Cardiac fibroblast (primary cell): ENCODE data around the gene FXYD2.
A peak's percentile ranks its signal among the peaks of the same experiment; 100 is the strongest.
"Not testable (repeated sequence)": the region's sequence is repeated elsewhere in the genome, so short reads cannot be mapped to it uniquely, and the experiment has no call there.

Experiments used
- DNase-seq, 2 donors: peaks; one replicate each; pipeline versions ENCODE4 v3.0.0 to v3.0.0-alpha.2; 2010; ENCODE audit warnings: low read depth in 2 of 2
- H3K4me3 ChIP-seq, 2 donors: replicated peaks in 1 of 2; 1 replicate in 1 of 2; 2 replicates in 1 of 2; pipeline ENCODE4 v1.5.1; 2011; ENCODE audit warnings: low read depth in 2 of 2, low read length in 2 of 2, mild to moderate bottlenecking in 2 of 2, moderate library complexity in 1 of 2
- TF ChIP-seq, protein P1 (sequence below): IDR thresholded peaks from one replicate; pipeline ENCODE4 v1.5.1; 2011; ENCODE audit warnings: low read depth, mild to moderate bottlenecking, low read length, inconsistent platforms

The FXYD2 gene

DNA sequence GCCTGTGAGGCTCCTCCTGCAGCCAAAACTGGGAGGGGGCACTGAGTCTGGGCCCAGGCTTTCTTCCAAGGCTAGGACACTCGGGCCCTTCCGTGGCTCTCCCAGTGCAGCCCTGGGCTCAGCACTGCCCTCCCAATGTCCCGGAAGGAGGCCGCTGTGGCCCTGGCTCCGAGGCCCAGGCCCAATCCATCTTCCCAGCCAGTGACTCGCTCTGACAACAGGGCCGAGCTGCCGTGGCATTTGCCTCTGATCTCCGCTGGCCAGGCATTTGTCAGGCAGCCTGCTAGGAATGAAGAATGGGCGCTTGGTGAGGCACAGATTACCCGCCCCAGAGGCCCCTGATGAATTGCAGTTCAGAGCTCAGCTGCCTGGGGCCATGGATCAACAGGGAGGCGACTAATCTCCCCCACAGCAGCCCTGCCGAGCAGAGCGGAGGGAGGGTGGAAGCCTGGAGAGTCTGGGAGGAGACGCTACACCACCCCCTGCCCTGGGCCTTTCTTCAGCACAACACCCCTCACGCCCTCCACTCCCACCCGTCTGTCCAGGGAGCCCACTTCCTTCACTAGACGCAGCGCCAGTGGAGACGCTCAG, 8.3 kb downstream of the FXYD2 start:
- no peak overlapping the region for H3K4me3 ChIP-seq
- TF ChIP-seq, protein P1, sequence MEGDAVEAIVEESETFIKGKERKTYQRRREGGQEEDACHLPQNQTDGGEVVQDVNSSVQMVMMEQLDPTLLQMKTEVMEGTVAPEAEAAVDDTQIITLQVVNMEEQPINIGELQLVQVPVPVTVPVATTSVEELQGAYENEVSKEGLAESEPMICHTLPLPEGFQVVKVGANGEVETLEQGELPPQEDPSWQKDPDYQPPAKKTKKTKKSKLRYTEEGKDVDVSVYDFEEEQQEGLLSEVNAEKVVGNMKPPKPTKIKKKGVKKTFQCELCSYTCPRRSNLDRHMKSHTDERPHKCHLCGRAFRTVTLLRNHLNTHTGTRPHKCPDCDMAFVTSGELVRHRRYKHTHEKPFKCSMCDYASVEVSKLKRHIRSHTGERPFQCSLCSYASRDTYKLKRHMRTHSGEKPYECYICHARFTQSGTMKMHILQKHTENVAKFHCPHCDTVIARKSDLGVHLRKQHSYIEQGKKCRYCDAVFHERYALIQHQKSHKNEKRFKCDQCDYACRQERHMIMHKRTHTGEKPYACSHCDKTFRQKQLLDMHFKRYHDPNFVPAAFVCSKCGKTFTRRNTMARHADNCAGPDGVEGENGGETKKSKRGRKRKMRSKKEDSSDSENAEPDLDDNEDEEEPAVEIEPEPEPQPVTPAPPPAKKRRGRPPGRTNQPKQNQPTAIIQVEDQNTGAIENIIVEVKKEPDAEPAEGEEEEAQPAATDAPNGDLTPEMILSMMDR: no peak

DNA sequence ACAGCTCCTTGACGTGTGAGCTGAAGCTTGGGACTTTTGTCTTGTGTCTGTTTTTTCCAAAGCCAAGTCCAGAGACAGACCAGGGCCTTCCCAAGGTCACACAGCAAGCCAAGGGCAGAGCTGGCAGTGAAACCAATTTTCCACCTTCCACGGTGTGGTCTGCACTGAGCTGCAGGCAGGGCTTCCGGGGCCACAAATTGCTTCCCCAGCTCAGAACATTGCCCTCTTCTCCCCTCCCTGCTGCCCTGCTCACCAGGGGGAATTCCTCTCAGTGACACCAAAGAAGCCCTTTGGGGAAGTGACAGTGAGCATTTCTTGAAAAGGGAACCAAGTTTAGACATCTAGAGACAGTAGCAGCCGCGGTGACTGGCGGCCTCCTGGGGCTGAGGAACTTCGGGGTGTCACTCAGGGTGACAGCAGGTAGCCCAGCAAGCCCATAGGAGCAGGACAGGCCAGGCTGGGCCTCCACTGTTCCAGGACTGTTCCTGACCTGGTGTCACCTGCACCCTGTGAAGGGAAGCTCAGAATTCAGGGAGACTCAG, 9.2 kb downstream of the FXYD2 start:
- TF ChIP-seq, protein P1: no peak
- DNase-seq: no peak
- H3K4me3 ChIP-seq: no peak overlapping the region

More for the DNA sequence above, 8.3 kb downstream of the FXYD2 start:
- DNase-seq: peak; percentile 46 to 48

DNA sequence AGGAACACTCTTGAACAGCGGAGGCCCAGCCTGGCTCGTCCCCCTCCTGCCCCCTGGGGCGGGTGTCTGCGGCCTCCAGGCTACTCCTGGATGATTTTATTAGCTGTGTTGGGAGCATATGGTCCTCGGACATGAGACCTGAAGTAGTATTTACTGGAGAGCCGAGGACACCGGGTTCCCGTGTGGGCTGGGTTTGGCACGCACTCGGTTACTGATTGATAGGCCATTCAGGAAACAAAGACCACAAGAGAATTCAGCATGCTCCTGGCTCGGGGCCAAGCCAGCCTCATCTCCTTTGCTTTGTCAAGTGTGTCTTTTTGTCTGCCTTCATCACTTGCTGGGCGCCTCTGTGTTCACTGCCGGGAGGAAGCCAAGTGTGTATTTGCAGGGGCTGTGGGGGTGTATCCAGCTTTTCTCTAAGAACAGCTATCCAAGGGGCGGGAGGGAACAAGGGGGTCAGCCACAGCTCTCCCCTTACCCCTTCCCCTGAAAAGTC, 9.7 kb downstream of the FXYD2 start:
- TF ChIP-seq, protein P1: no peak
- no peak overlapping the region for H3K4me3 ChIP-seq
- no peak for DNase-seq

DNA sequence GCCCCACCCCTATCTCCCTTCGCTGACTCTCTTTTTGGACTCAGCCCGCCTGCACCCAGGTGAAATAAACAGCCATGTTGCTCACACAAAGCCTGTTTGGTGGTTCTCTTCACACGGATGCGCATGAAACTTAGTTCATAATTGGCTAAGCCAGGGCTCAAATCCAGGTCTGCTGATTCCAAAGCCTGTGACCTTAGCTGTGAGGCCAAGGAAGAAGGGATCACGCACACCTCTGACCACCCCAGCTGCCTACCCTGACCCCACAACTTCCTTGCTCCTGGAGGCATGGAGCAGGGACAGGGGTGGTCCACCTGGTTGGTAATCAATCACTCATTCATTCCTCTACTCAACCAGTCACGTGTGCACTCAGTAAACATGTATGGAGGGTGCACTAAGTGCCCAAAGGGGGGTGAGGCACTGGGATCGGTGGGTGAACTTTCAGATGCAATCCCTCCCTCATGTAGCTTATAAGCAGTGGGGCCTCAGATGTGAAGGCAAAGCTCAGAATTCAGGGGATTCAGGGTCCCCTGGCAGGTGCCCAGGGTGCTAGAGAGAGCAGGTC, 10.3 kb downstream of the FXYD2 start:
- no peak overlapping the region for H3K4me3 ChIP-seq
- no peak for DNase-seq
- TF ChIP-seq, protein P1: no peak

DNA sequence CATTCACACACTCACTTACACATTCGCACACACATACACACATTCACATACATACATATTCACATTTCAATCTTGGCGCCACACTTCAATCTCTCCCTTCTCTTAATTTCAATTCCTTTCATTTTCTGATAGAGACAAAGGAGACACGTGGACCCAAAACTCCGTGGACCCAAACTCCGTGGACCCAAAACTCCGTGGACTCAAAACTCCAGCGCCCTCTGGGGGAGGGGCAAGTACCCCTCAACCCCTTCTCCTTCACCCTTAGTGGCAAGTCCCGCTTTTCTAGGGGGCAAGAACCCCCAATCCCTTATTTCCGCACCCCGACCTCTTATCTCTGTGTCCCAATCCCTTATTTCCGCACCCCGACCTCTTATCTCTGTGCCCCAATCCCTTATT, 14.5 kb downstream of the FXYD2 start:
- not testable (repeated sequence) for H3K4me3 ChIP-seq, DNase-seq

DNA sequence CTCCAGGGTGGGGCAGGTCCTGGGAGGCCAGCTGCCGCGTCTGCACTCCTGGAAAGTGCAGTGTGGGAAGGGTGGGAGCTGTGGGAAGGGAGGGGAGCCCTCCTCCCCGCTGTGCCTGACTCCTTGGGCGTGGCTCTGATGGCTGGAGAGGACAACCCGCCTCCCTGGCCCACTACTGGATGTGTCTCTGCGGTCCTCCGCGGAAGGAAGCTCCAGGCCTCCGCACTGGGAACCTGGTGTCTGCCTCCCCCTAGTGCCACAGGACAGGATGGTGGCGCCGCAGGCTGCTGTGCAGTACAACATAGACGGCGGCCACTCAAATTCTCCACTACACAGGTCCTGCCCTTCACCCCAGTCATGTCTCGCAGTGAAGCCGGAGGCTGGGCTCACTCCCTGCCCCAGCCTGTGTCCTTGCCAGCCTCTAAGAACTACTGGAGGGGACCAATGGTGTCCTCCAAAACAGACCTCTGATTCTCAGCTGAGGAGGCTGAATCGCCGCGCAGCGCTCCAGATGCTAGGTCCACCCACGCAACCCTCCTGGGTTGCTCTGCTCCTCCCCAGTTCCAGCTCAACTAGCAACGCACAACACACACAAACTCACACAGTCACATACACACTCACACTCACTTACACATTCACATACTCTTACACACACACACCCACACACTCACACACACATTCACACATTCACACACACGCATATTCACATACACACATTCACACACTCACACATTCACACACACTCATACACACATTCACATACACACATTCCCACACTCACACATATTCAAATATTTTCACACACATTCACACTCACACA, 15.1 kb downstream of the FXYD2 start:
- DNase-seq: peak; percentile 46 to 57
- no peak overlapping the region for H3K4me3 ChIP-seq
- TF ChIP-seq, protein P1: peak; percentile 64

DNA sequence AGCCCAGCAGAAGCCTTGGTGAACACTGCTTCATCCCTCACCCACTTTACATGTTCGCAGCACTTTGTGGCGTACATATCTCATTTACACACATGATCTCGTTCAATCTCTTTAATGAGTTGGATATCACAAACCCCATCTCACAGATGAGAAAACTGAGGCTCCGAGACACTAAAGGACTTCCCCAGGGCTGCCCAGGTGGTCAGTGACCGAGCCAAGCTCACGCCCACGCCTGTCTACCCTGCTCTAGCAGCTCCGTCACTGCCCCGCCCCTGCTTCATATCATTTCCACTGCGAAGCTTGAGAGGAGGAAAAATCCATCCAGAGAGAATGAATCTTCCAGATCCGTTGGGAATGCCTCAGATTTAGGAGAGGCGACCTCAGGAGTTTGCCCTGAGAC, 15.8 kb downstream of the FXYD2 start:
- TF ChIP-seq, protein P1: no peak
- DNase-seq: no peak
- H3K4me3 ChIP-seq: no peak overlapping the region
